GM23248 (cell line): ENCODE results near the gene AMH.

Source experiments
- EZH2 ChIP-seq: fragments of 200-600 bp; sonication (generic); IDR thresholded peaks from 2 replicates; pipeline ENCODE4 v1.6.1; 2018; ENCODE audit warnings: antibody characterized with exemption, mild to moderate bottlenecking; ENCODE audit not compliant: insufficient read depth, poor library complexity, severe bottlenecking
- EZH2phosphoT487 ChIP-seq: fragments of 200-600 bp; sonication (generic); IDR thresholded peaks from 2 replicates; pipeline ENCODE4 v1.6.1; 2018; ENCODE audit warnings: antibody characterized with exemption, moderate library complexity, mild to moderate bottlenecking, low read depth; ENCODE audit not compliant: insufficient read depth

GRCh38 chr19:2275588-2276428 lies 26.7 kb downstream of the AMH start:
- no peak for TF ChIP-seq EZH2
- no peak for TF ChIP-seq EZH2phosphoT487
